SIG-M5 (cell line): ENCODE measurements around the gene TMTC2.

Experiments
- DNase-seq: peaks from one replicate; lab custom pipeline; 2025; lab: John Stamatoyannopoulos, UW

The TMTC2 gene

DNA sequence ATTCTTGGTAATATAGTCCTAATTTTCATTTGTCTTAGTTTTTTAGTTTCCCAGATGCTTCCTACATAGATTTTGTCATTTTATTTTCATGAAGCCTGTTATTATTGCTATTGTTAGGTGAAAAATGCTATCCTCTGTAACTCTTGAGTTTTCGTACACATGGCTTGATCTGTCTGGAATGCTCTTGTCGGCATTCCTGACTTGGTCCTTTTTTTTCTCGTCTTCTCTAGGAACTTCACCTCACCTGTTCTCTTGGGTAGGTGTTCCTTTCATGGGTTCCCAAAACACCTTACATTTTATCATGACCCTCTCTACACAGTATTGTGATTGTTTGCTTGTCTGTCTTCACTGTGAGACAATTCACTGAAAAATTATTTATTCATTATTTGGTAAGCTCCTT is 267.4 kb downstream of the TMTC2 start:
- DNase-seq, result no peak

DNA sequence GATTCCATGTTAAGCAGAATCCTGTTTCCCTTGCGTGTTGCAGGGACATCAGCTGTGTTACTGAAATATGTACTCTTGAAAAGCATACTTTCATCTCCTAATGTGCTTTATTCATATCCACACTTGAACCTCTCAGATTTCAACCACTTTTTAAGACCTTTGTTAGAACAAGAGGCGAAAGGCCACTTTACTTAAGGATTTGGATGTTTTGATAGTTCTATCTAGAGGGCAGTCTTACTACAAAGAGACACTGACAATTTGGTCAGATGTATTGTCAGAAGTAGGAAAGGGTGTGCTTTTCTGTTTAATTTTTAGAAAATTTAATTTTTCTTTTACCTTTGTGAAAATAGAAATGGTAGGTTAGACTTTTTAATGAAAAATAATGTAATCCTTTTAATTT is 267.9 kb downstream of the TMTC2 start:
- DNase-seq, result no peak

DNA sequence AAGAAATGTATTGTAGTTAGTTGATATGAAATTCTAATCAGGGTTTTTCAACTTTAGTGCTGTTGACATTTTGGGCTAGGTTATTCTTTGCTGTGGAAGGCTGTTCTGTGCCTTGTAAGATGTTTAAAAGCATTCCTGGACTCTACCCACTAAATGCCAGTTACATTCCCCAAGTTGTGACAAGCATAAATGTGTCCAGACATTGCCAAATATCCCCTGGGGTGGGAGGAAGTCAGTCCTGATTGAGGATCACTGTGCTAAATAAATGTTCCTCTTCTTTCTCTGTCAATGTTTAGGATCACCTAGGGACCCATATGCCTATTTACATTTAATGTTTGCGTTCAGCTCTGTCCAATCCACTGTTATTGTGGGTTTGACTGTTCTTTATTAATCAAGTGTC is 268.3 kb downstream of the TMTC2 start:
- no peak for DNase-seq

DNA sequence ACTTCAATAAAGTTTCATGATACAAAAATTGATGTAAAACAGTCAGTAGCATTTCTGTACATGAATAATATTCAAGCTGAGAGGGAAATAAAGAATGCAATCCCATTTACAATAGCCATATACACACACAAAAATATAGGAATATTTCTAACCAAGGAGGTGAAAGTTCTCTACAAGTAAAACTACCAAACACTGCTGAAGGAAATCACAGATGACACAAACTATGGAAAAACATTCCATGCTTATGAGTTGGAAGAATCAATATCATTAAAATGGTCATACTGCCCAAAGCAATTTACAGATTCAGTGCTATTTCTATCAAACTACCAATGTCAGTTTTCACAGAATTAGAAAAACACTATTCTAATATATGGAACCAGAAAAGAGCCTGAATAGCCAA is 272.3 kb downstream of the TMTC2 start:
- DNase-seq, result no peak

DNA sequence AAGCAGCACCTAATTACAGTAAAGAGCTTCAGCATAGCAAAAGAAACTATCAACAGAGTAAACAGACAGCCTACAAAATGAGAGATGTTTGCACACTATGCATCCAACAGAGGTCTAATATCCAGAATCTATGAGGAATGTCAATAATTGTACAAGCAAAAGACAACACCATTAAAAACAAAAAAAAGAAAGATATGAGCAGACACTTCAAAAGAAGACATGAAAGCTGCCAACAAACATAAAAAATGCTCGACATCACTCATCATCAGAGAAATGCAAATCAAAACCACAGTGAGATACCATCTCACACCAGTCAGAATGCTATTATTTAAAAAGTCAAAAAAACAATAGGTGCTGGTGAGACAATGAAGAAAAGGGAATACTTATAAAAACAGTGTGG is 273.1 kb downstream of the TMTC2 start:
- no peak for DNase-seq

DNA sequence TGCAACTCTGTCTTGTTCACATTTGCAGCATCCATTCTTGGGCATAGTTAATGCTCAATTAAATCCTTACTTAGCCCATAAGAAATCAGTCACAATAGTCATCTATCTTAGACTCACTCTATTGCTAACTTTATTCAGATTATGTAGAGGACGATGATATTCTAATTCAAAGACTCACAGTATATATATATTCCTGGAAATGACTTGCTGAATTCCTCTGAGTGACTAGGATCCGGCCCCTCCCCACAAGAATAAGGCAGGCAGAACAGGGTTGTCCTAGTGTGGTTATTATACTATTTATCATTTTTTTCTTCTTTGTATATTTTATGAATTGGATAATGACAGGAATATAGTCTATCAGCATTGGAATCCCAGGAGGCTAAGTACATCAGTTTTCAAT is 275.1 kb downstream of the TMTC2 start:
- no peak for DNase-seq

DNA sequence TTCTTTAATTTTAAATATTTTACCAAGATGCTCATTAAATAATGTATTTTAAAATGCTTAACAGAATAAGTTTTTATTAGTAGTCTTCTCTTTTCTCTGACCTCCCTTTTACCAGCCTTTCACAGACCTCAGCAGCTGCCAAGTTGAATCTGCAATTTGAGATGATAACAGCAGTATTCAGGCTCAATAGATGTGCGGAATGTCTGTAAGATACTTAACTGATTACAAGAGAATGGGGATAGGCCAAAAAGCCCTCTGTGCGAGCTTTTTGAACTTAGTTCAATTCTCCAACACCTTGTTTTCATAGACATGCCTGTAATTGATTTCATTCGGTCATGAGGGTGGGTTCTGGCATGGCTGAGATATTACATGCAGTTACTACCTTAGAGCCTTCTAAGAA is 277.2 kb downstream of the TMTC2 start:
- no peak for DNase-seq

DNA sequence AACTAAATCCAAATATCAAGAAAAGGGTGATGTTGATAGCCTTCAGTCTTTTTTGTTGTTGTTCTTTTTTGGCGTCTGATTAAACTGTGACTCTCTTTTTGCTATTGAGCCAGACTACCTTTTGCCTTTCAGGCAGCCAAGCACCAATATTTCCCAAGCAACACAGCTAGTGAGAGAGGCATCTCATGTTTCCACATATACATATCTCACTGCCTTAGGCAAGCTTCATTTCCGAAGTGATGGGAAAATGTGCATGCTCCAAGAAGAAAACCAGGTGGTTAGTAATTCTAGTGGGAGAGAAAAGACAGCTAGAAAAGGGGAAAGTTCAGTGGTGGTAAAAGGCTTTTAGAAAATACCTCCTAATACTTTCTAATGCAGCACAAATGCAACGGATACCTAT is 277.7 kb downstream of the TMTC2 start:
- DNase-seq, result no peak

DNA sequence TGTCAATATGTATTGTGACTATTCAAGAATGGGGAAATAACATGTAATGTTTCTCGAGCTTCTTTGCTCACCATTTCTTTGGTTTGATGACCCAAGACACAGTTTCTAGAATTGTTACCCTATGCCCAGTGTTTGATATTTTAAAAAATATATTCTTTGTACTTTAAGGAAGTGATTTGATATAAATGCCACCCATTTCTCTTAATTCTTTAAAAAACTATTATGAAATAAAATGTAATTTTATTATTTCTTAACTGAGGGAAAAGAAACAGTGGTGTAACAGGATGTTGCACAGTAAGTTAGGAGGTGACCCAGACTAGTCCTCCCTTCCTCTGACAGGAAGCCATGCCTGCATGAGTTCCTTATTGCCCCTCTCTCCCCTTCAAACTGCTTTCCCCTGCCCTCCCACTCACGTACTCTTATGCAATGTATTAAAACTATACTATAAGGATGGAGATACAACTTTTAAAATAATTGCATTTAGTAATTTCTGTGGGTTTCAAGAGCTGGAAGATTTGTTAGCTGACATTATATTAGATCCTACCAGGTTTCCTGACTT is 279.4 kb downstream of the TMTC2 start:
- DNase-seq, result peak; percentile 92

DNA sequence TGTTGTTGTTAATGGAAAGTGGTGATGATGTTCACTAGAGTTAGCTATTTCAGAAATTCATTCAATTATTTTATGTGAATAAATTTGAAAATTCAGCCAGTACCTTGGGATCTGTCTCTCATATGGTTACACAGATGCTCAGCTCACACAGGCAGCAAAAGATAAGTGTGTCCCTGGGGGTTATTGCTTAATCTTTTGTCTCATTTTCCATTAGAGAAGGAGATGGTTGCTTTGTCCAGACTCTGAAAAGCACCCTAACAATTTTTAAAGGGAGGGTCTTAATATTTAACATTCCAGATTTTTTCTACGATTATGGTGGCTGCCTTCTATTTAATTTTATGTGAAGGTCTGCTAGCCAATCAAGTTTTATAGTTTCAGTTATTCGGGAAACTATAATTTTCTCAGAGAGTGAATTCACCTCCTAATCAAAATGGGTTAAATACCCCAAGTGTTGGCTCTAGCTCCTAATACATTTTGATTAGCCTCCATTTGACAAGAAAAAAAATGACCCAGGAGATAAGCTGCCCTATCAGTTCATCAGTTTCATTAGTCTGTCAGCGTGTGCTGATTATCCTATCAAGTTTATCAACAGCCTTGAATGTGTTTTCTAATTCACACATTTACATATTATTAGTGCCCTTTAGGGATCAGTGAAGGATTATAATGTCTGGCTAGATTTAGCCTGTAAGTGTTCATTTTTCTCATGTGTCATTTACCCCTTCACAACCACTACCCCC is 282.1 kb downstream of the TMTC2 start:
- DNase-seq, result no peak

DNA sequence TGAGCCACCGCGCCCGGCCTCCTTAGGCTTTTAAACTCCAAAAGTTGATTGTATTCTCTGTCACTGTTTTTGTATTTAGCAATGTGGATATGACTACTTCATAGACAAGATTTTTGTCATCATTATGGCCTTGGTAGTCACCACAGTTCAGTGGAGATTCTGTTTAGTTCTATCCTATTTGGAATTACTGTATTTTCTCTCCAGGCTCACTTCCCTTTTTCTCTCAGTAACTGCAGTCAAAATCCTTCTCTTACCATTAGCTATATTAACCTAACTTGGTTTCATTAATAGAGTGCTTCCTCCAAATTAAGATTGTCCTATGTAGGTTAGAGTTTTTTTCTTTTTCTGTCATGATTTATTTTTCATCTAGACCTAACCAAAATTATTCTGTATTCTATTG is 283.9 kb downstream of the TMTC2 start:
- DNase-seq, result no peak

DNA sequence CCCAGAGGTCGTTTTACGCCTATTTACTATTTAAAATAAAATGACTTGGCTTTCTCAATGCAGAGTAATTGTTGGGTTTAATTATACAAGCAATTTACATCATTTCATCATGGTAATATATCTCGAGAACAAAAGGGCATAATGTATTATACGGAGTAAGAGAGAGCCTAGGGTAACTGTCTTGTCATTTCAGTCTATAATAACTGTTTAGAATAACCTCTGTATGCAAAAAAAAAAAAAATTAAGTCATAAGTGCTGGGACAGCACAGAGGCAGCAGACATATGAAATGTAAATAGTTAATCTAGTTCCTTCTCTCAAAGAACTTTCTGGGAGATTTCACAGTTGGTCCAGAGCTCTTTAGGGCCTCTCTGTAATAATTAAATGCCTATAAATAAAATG is 284.9 kb downstream of the TMTC2 start:
- no peak for DNase-seq

DNA sequence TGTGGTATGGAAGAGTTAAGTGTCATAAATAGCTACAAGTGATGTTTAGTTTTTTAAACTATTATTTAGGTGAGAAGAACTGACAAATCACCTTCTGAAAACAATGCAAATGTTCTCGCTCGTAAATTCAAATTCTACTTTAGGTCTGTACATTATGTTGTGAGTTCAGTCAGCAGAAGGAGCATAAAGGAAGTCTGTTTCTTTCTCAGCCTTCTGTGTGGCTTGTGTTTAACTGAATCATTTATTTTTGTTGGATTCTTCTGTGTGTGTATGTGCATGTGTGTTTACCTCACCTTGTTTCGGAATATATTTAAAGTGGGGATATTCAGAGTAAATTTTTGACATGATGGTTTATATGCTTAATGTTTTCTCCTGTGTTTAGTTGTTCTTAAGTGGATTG is 285.9 kb downstream of the TMTC2 start:
- no peak for DNase-seq

DNA sequence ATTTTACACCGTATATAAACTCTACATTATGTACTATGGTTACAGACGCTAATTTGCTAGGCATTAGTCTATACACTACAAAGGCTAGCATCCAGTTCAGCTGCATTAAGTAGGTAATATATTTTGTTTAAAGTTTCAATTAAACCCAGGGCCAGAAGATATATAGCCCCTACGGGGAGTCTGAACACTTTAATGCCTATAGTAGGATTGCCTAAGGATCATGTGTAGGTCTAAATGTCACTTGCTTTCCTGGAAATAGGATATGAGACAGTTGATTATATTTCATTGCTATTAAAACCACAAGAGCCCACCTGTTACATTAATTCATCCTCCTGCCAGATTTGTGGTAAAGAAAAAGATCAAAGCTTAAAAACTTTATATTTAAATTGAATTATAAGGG is 286.9 kb downstream of the TMTC2 start:
- no peak for DNase-seq

DNA sequence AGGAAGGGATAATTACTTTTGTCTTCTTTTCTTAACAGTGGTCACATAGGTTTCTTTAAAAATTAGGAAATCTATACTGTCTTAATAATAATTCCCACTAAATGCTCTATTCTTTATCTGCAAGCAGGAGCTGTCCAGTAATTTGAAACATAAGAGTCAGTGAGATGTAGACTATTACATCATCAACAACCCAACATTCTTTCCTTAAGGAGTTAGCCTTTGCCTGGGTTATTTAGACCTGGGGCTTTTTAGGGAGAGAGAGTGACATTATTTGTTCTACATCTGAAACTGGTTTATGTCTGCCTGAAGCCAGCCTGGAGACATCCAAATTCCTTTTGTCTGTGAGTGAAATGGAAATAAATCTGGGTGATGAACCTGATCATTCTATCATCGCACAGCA is 294.4 kb downstream of the TMTC2 start:
- DNase-seq, result no peak

DNA sequence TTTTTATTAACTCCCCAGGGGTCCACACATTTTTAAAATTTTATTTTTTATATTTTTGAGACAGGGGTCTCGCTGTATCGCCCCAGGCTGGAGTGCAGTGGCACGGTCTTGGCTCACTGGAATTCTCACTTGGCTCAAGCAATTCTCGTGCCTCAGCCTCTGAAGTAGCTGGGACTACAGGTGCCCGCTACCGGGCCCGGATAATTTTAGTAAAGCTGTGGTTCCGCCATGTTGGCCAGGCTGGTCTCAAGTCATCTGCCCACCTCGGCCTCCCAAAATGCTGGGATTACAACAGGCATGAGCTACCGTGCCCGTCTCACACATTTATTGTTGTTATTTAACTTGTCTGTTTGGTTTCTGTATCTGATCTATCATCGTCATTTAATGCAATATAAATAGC is 307.4 kb downstream of the TMTC2 start:
- DNase-seq, result no peak

DNA sequence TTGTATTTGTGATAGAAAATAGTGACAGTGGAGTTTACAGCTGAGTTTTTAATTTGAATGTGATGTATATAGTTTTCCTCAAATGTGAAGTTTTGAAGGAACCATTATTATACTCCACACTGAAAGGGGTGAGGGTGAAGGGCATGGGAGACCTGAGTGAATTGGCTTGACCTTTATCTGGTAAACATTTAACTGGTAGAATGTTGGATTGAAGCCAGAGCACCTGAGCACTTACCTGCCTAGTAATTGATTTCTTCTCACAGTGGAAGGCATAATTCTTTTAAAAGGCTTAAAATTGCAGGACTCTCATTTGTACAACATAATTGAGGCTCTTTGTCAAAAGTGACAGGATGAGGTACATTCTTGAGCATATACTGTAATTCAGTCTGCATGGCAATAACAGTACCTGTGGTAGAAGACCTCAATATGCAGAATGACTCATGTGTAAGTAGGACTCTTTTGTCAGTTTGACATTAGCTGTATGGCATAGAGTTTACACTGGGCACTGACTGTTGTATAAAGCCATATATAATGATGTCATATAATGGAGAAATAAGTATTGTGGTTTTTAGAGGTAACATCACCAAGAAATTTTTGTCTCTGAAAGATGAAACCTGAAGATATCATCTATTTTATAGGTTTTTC is 309.6 kb downstream of the TMTC2 start:
- no peak for DNase-seq

DNA sequence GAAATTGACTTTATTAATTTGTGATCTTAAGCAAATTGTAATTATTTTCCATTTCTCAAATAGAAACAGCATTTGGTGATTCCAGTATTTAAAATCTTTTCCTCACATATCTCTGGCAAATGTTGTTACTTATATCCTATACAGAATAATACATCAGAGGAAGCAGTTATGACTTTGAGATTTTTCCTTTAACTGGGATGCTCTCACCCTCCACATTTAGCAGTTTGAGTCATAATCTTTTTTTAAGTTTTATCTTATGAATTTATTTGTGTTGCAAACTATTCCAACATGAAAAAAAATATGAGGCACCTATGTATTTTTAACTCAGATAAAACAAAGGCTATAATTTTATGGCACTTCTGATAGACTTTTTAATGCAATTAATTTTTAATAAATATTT is 311.8 kb downstream of the TMTC2 start:
- no peak for DNase-seq

DNA sequence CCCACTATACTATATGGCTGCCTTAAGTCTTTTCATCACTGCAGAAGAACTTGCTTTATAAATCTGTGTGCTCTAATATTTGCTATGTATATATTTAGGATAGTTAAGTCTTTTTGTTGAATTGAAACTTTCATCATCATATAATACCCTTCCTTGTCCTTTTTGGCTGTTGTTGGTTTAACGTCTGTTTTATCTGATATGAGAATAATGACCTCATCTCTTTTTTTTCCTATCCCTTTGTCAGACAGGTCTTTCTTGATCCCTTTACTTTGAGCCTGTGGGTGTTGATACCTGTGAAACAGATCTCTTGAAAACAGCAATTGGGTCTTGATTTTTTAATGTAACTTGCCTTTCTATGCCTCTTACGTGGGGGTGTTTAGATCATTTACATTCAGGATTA is 316.3 kb downstream of the TMTC2 start:
- no peak for DNase-seq

DNA sequence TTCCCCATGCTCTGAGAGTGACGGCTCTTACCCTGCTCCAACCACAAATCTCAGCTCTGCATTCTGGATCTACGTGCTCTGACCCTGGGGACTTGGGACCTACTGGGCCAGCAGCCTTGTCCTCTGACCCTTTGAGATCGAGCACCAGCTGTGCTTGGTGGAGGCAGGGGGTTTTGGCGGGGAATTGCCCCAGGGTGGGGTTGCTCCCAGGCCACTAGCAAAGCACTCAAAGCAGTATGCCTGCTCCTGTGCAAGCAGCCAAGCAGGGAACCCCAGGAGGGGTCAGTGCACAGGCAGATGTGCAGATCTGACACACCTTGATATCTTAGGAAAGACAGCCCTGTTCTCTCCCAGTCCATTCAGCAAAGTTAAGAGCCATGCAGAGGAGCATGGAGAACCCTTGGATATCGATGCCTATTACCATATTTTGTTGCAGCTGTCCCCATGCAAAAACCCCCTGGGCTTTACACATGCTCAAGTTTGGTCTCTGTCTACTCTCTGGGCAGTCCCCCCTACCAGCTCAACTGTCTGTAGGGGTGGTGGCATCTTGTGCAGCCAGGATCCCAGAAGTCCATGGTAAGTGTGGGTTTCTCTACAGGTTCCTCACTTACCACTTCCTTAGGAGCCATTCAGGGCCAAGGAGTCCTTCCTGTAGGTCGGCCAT is 319.0 kb downstream of the TMTC2 start:
- DNase-seq, result no peak

DNA sequence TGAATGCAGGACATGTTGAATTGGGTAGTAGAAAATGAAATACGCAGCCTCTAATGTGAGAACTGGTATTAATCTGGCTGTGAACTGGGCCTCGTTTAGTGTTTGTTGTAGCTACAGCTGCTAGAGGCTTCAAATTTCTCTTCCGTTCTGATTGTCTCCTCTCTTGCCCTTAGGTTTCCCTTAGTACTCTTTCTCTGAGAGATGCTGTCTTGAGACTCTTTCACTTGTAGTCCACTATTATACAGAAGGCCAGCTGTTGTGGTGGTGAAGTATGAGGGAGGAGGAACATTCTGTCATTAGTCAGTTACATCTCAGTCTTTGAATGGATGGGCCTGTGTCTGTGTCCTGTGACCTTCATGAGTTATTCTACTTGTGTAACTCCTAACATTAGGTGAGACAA is 322.0 kb downstream of the TMTC2 start:
- DNase-seq, result no peak

DNA sequence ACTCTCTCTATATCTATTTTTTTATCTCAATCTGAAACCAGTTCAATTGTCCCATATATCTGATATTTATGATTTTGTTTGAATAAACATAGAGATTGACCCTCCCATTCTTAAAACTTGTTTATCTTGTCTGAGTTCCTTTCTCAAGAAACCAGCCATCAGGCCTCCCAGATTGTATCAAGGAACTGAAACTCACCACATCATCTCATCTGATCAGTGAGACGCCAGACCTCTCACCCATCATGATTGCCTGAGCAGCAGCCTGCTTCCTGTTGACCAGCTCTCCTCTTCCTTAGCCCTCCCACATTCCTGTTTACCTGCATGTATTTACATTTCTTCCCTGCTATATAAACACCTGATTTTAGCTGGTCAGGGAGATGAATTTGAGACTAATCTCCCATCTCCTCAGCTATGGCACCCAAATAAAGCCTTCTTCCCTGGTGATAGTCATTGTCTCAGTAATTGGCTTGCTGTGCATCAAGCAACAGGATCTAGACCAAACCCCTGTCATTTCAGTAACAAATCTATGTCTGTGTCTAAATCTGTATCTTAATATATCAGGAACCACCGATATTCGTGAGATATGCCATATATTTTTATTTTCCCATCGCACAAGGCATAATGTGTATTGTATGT is 323.6 kb downstream of the TMTC2 start:
- no peak for DNase-seq
